Retinal pigment epithelial cell (primary cell): ENCODE data around the gene TSPAN13.

ENCODE experiments used
- DNase-seq: peaks from one replicate; pipeline ENCODE4 v3.0.0-alpha.2; 2010; ENCODE audit warnings: low read depth
- H3K4me3 ChIP-seq: 2 replicates; pipeline ENCODE4 v1.5.1; 2011; ENCODE audit warnings: mild to moderate bottlenecking, low read length, control low read depth, moderate library complexity
- CTCF ChIP-seq: conservative IDR thresholded peaks from 2 replicates; pipeline ENCODE4 v1.5.1; 2011; ENCODE audit warnings: low read depth, low read length, control low read depth, inconsistent platforms

TSPAN13 gene

GRCh38 chr7:16753102-16753931, at the start of gene TSPAN13:
Gene TSPAN13 (plus strand): TSS chr7:16753755. CDS start chr7:16753968, 213 bp downstream.
- DNase-seq: peak; percentile 34
- H3K4me3 ChIP-seq: peak within 1 kb of the TSS; percentile 88
- TF ChIP-seq CTCF: no peak

GRCh38 chr7:16708511-16708910, 45.0 kb upstream of the TSPAN13 start:
- no peak overlapping the region for H3K4me3 ChIP-seq
- DNase-seq: no peak
- TF ChIP-seq CTCF: no peak

- TF ChIP-seq CTCF: no peak
- DNase-seq: peak; percentile 61
- no peak overlapping the region for H3K4me3 ChIP-seq
Measured at GRCh38 chr7:16708980-16709379, 44.6 kb upstream of the TSPAN13 start.

GRCh38 chr7:16710651-16711050, 42.9 kb upstream of the TSPAN13 start:
- DNase-seq: no peak
- no peak for TF ChIP-seq CTCF
- no peak overlapping the region for H3K4me3 ChIP-seq

- no peak for DNase-seq
- no peak for TF ChIP-seq CTCF
- H3K4me3 ChIP-seq: no peak overlapping the region
Measured at GRCh38 chr7:16711730-16712129, 41.8 kb upstream of the TSPAN13 start.

- H3K4me3 ChIP-seq: no peak overlapping the region
- TF ChIP-seq CTCF: no peak
- DNase-seq: peak; percentile 43
Measured at GRCh38 chr7:16712916-16713315, 40.6 kb upstream of the TSPAN13 start.

GRCh38 chr7:16715928-16716327, 37.6 kb upstream of the TSPAN13 start:
- TF ChIP-seq CTCF: no peak
- DNase-seq: no peak
- H3K4me3 ChIP-seq: no peak overlapping the region
